ENCODE results near the gene BDKRB1.

The BDKRB1 gene

DNA sequence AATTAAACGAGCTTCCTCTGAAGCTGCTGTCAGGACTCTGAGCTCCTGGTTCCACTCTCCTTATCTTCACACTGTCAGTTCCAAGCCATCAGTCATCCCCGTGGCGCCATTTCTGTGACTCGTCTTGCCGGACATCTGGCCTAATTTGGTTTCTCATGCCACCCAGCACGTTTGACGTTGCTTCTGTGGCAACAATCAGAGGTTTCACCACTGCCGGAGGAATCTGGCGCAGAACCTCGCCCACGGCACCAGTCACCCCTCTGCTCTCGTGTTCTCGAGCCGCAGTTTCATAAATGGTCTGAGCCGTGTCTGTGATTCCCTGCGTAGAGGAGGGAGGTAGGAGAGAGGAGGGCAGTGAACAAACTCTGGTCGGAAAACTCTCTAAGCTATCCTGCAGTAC lies 29.7 kb downstream of the BDKRB1 start:
- FAIRE-seq, result no peak

DNA sequence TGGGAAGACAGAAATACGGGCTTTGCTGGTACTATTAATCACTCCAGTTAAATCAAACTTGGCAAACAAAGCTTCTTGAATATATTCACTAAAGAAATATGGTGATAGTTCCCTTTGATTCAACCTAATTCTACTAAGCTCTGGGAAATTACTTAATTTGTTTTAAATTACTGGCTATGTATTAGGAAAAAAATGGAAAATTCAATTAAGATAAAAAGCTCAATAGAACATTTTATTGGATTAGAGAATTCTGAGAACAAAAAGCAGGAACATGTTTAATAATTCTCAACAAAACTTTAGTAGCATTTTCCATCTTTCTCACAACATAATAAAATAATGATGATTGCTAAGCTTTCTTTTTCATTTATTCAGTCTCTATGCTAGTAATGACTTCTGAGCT lies 30.2 kb downstream of the BDKRB1 start:
- no peak for FAIRE-seq

DNA sequence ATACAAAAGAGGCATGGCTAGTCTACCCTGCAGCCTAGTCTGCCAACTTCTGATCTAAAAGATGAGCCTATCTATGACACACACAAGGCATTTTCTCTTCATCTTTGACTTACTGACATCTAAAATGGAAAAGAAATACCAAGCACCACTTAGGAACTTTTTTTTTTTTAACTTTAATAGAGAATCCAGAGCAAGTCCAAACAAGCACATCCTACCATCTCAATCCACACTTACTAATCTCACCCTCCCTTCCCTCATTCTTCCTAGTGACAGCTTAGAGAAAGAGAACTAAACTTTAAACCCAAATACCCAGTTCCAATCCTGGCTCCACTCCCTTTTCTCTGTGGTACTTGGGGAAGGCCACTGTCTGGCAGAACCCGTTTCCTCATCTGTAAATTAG lies 31.8 kb downstream of the BDKRB1 start:
- FAIRE-seq, result no peak

DNA sequence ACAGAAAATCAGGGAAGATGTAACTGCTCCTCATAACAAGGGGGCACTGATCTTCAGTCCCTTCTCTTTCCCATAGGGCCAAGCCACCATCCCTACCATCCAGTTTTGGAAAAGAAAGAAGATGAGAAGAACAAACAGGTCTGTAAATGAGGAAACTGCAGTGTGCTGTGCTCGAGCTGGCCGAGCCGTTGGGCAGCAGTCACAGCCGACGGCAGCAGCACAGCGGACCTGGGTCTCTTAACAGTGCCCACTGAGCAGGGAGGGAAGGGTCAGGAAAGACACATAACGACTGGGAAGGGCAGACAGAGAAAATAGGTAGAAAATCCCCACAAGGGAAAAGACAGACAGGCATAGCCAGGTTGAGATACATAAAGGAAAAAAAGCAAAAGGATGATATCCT lies 38.2 kb downstream of the BDKRB1 start:
- no peak for FAIRE-seq

DNA sequence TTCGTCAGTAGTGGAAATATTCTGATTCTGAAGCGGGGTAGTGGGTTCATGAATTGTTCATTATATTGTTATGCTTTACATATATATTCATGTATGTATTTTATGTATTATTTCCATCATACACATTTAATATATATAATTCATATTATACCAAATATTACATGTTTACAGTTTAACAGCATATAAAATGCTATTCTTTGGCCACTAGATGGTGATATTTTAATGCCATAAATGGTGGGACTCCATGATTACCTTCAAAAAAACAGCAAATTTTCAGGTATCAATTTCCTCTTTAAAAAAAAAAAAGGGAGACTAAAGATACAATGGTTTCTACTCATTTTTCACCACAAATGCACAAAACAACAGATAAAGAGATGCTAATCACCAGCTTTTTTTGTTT lies 41.0 kb downstream of the BDKRB1 start:
- peak; percentile 60 for FAIRE-seq

DNA sequence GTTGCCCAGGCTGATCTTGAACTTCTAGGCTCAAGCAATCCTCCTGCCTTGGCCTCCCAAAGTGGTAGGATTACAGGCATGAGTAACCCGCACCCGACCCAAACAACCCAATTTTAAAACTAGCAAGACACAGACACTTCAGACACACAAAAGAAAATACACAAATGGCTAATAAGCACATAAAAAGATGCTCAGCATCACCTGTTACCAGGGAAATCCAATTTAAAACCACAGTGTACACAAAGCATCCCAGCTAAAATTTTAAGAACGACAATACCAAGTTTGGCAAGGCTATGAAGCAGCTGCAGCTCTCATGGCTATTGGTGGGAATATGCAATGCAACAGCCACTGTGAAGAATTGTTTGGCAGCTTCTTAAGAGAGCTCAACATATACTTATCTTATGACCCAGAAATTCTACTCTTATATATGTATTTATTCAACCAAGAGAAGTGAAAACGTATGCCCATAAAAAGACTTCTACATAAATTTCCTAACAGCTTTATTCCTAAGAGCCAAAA lies 42.0 kb downstream of the BDKRB1 start:
- FAIRE-seq, result no peak

DNA sequence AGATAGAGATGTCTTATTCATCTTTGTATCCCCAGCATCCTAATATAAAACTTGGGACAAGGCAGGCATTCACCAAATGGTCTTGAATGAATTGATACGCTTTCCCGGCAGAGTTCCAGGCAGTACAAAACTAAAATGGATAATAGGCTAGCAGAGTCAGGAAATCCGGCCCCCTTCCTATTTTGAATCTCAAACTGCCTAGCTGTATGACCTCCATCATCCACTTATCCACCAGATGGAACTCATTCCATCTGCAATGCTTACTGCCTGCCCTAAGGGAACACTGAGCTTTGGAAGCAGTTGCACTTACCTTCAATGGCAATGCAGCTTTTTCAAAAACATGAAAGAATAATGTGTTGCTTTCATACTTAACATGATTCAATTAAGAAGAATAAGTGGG lies 43.4 kb downstream of the BDKRB1 start:
- no peak for FAIRE-seq

DNA sequence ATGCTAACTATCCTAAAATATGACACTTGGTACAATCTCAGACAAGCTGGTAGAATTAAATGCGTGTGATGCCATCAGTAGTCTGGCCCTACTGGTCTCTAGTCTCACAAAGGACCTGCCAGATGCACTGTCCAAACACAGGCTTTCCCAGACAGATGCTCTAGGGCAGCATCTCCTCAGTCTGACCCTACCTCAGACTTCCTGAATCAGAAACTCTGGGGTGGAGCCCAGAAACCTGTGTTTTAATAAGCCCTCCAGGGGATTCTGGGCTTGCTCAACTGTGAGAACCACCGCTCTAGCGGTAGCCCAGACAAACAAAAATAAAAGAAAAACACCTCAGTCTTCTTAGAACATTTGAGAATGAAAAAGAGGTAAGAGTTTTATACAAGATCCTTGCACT lies 48.0 kb downstream of the BDKRB1 start:
- FAIRE-seq, result no peak

DNA sequence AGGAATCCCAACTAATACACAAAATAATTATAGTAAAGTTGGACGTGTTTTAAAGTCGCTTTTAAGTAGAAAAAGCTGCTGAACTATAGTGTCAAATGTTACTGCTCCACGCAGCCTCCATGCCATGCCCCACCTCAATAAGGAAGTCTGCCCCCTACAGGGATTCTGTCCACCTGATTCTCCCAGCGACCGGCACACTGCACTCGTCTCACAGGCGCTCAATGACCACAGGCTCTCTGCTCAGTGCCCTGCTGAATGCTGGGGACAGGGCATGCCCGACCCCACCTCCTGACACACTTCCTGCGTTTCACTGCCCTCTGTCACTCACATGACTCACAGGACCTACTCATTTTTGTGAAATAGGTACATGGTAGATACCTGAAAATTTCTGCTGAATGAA lies 48.9 kb downstream of the BDKRB1 start:
- FAIRE-seq, result no peak

DNA sequence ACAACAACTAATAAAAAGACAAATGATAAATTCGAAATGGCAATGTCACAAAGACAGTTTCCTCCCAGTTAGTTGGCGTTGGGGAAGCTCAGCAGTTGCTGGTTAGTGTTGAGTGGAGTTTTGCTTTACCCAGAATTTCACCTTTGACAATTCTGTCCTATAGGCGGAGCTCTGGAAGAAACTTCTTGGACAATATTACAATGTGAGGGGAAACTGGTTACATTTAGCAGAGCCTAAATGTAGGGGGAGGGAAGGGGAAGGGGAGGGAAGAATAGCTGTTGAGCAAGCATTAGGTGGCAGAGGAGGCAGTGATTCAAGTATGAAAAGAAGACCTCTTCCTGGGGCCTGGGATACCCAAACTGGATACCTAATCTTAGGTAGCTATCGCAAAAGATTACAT lies 51.4 kb downstream of the BDKRB1 start:
- FAIRE-seq, result no peak

DNA sequence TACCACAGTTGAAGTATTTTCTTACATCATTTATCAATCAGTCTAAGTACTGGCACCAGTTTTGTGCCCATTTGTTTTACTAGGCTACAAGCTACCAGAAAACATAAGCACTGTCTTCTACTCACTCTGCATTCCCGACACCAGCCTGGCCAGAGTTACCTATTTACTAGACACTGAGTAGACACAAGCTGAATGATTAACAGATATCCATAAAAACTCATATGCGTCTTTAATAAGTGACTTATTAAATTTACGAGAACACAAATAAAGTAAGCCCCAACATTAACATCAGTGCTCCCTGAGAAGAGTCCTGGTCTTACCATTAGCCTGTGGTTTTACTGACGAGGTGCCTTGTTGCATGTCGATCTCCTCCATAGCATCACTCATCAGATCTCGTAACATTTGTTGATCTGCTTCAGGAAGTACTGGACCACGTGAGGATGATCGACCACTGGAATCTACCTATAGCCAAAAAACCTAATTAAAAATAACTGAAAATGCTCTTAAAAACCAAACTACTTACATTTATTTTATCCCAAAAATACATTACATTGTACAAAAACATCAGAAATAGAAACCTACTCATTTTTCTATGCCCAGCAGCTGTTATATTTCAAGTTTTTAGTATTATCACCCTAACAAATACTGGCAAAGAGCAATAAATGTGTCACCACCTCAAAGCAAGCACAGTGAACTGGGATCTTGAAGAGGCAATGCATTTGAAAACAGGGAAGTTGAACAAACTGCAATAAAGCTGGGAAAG lies 53.3 kb downstream of the BDKRB1 start:
- no peak for FAIRE-seq

DNA sequence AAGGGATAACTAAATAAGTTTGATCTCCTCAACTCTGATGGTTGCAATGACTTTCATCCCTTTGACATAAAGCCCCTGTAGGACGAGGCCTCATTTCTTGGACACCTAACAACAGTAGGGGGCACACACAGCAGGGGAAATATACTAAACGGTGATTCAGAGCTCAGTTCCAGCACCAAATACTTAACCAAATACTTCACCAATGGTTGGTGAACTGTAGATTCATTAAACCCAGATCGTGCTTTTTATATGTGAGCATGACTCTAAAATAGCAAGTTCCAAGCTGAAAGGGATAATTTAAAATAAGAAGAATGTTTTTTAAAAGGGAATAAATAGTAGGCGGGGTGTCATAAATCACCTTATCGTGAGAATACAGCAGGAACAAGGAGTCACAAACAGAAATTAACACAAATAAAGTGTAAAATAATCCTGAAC lies 53.9 kb downstream of the BDKRB1 start:
- no peak for FAIRE-seq

DNA sequence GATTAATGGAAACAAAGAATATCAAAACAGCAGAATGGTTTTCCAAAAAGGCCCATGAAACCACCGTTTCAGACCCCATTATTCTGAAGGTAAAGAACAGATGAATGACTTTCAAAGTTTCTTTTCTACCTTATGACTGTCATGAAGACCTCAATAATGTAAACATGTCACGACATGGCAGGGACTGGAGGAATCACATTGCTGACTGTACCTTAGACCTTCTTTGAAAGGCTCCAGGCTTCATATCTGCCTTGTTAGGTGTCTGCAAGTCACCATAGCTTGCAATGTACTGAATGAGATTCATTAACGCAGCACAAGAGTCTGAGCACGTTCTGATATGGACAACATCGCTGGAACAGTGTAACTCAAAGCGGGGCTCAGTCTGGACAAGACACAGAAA lies 54.9 kb downstream of the BDKRB1 start:
- no peak for FAIRE-seq

Measured in colon (tissue), 2 donors.